Liver (tissue), 10 donors: ENCODE data around the gene WIPF1. TPM values are rescaled to one million over a fixed set of nuclear protein-coding genes. Genes with fewer than 3 reads are reported as not detected.

ENCODE experiments used
- DNase-seq: peaks from one replicate; pipeline ENCODE4 v3.0.0-alpha.2; 2017; ENCODE audit warnings: low spot score
- H3K27ac ChIP-seq, 2 donors: one replicate each; pipeline ENCODE4 v1.7.0; 2013; ENCODE audit warnings: inconsistent platforms in 2 of 2, low read length in 2 of 2, control low read depth in 1 of 2, low read depth in 1 of 2, mild to moderate bottlenecking in 1 of 2
- H3K27me3 ChIP-seq, 4 donors: one replicate each; pipeline versions ENCODE4 v1.6.1 to v1.7.0; 2013; ENCODE audit warnings: low read length in 3 of 4, inconsistent platforms in 1 of 4, mild to moderate bottlenecking in 1 of 4, moderate library complexity in 1 of 4; ENCODE audit not compliant: control insufficient read depth in 4 of 4, insufficient read depth in 4 of 4
- H3K36me3 ChIP-seq, 4 donors: one replicate each; pipeline versions ENCODE4 v1.6.1 to v1.7.0; 2013; ENCODE audit warnings: low read length in 3 of 4, mild to moderate bottlenecking in 3 of 4, low read depth in 1 of 4, moderate library complexity in 1 of 4; ENCODE audit not compliant: control insufficient read depth in 4 of 4, insufficient read depth in 3 of 4
- H3K4me1 ChIP-seq, 4 donors: one replicate each; pipeline versions ENCODE4 v1.6.1 to v1.7.0; 2013; ENCODE audit warnings: low read length in 3 of 4, mild to moderate bottlenecking in 3 of 4, moderate library complexity in 1 of 4; ENCODE audit not compliant: control insufficient read depth in 4 of 4, insufficient read depth in 4 of 4
- H3K4me3 ChIP-seq, 3 donors: one replicate each; pipeline versions ENCODE4 v1.6.1 to v1.7.0; 2013; ENCODE audit warnings: low read length in 3 of 3, control low read depth in 1 of 3, low read depth in 1 of 3, mild to moderate bottlenecking in 1 of 3
- H3K9ac ChIP-seq, 2 donors: one replicate each; pipeline ENCODE4 v1.7.0; 2013; ENCODE audit warnings: low read length in 2 of 2, mild to moderate bottlenecking in 2 of 2, moderate library complexity in 2 of 2, control low read depth in 1 of 2, low read depth in 1 of 2
- H3K9me3 ChIP-seq, 4 donors: one replicate each; pipeline versions ENCODE4 v1.6.1 to v1.7.0; 2013; ENCODE audit warnings: low read length in 3 of 4; ENCODE audit not compliant: control insufficient read depth in 4 of 4
- EGR1 ChIP-seq, 2 donors: IDR thresholded peaks; 2 replicates each; pipeline ENCODE4 v1.6.1; 2016 to 2018; ENCODE audit warnings: antibody characterized with exemption in 2 of 2, low read depth in 2 of 2
- FOXA1 ChIP-seq: IDR thresholded peaks from 2 replicates; pipeline ENCODE4 v1.6.1; 2016; ENCODE audit warnings: antibody characterized with exemption
- FOXA2 ChIP-seq: IDR thresholded peaks from 2 replicates; pipeline ENCODE4 v1.6.1; 2016; ENCODE audit warnings: antibody characterized with exemption
- GABPA ChIP-seq, 2 donors: IDR thresholded peaks in 1 of 2; conservative IDR thresholded peaks in 1 of 2; 2 replicates each; pipeline ENCODE4 v1.6.1; 2016; ENCODE audit warnings: antibody characterized with exemption in 2 of 2, mild to moderate bottlenecking in 1 of 2, moderate library complexity in 1 of 2
- HNF4A ChIP-seq, 2 donors: conservative IDR thresholded peaks; 2 replicates each; pipeline ENCODE4 v1.6.1; 2016; ENCODE audit warnings: antibody characterized with exemption in 2 of 2, mild to moderate bottlenecking in 2 of 2
- HNF4G ChIP-seq: IDR thresholded peaks from 2 replicates; pipeline ENCODE4 v1.6.1; 2016; ENCODE audit warnings: antibody characterized with exemption
- JUND ChIP-seq, 2 donors: IDR thresholded peaks; 2 replicates each; pipeline ENCODE4 v1.6.1; 2016; ENCODE audit warnings: antibody characterized with exemption in 2 of 2
- NR2F2 ChIP-seq: IDR thresholded peaks from 2 replicates; pipeline ENCODE4 v1.6.1; 2016; ENCODE audit warnings: antibody characterized with exemption
- RAD21 ChIP-seq, 2 donors: IDR thresholded peaks; 2 replicates each; pipeline ENCODE4 v1.6.1; 2016; ENCODE audit warnings: antibody characterized with exemption in 2 of 2, mild to moderate bottlenecking in 2 of 2
- RXRA ChIP-seq, 2 donors: IDR thresholded peaks; 2 replicates each; pipeline ENCODE4 v1.6.1; 2017 to 2018; ENCODE audit warnings: antibody characterized with exemption in 2 of 2, mild to moderate bottlenecking in 1 of 2
- SP1 ChIP-seq: IDR thresholded peaks from 2 replicates; pipeline ENCODE4 v1.6.1; 2018; ENCODE audit warnings: antibody characterized with exemption, mild to moderate bottlenecking
- TAF1 ChIP-seq: conservative IDR thresholded peaks from 2 replicates; pipeline ENCODE4 v1.6.1; 2016; ENCODE audit warnings: antibody characterized with exemption, mild to moderate bottlenecking
- YY1 ChIP-seq: IDR thresholded peaks from 2 replicates; pipeline ENCODE4 v1.6.1; 2016; ENCODE audit warnings: antibody characterized with exemption, mild to moderate bottlenecking
- WGBS: extraction: QIAGEN DNeasy Blood & Tissue Kit; methylation state at CpG from one replicate; pipeline ENCODE4 v1.1.7; 2013; 5-methylcytosine and 5-hydroxymethylcytosine counted together
- polyA plus RNA-seq, 2 donors: library from polyadenylated mRNA; stranded (reverse) in 1 of 2; unstranded in 1 of 2; fragments of 200-250 nt in 1 of 2; fragments of >200 nt in 1 of 2; fragmentation: Nextera tagmentation in 1 of 2; extraction: Ambion mirVana in 1 of 2; gene quantifications; one replicate each; pipeline versions ENCODE4 v1.2.1 to v1.2.3, GENCODE V29; 2013 to 2015
- small RNA-seq: library from RNA; depleted of rRNA; stranded (forward); fragments of <200 nt; gene quantifications from one replicate; pipeline ENCODE3, GENCODE V24; 2014
- total RNA-seq, 2 donors: library from RNA; depleted of rRNA; stranded (reverse); fragments of >200 nt; gene quantifications; one replicate each; pipeline ENCODE4 v1.2.3, GENCODE V29; 2014
- TF ChIP-seq, protein P1 (sequence below): IDR thresholded peaks from 2 replicates; pipeline ENCODE4 v1.6.1; 2016; ENCODE audit warnings: antibody characterized with exemption, mild to moderate bottlenecking
- TF ChIP-seq, protein P2 (sequence below): fragments of 150-350 bp; IDR thresholded peaks from 2 replicates; pipeline ENCODE4 v1.5.1; 2017; ENCODE audit warnings: improper control_type of control experiment, low read depth, low read length; ENCODE audit not compliant: missing input control
- TF ChIP-seq, protein P3 (sequence below): IDR thresholded peaks from 2 replicates; pipeline ENCODE4 v1.6.1; 2016; ENCODE audit warnings: antibody characterized with exemption
- TF ChIP-seq, protein P4 (sequence below): IDR thresholded peaks from 2 replicates; pipeline ENCODE4 v1.6.1; 2016; ENCODE audit warnings: antibody characterized with exemption
- TF ChIP-seq, protein P5 (sequence below): IDR thresholded peaks from 2 replicates; pipeline ENCODE4 v1.6.1; 2016; ENCODE audit warnings: antibody characterized with exemption
- donor health status: healthy.
- donor health status: healthy.
- donor health status: healthy.
- donor health status: healthy.
- donor health status: healthy.

Gene WIPF1
- total and polyA plus RNA-seq, 4 donors = 4.7 to 7.7 (median 6.3) TPM

DNA sequence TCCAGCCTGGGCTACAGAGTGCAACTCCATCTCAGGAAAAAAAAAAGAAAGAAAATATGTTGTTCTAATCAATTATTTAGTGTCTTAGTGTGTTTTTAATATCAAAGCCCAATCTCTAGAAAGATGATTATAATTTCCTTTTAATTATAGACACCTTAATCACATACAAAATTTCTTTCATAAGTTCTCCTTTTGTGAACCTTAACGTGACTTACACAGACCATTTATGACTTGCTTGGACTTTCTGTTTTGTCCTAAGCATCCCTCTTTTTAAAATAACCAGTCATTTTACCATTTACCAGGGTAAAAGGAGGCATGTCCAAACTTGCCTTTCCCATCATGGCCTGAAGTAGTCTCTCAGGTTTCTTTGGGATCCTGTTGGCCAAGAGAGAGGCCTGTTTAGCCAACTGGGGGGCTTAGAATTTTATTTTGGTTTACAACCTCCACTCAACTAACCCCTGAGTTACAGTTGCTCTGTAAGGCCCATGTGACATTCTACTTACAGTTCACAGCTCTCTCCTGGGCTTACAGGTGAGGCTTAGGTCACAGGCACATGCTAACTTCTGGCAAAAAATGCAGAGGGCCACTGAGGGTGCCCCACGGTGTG, 86.9 kb downstream of the WIPF1 start:
- no peak for DNase-seq
- Histone ChIP-seq H3K4me3 (no peak overlapping the region), H3K4me1 (peaks cover 0 to 10% (median 7%) of the 10 kb centered on the region in 4 donors), H3K27me3 (no peaks in the 10 kb centered on the region), H3K9ac (no peak overlapping the region), H3K9me3 (peaks cover 0 to 8% (median 3%) of the 10 kb centered on the region in 4 donors), H3K36me3 (no peaks in the 10 kb centered on the region), H3K27ac (no peak overlapping the region)
- TF ChIP-seq, protein P1, sequence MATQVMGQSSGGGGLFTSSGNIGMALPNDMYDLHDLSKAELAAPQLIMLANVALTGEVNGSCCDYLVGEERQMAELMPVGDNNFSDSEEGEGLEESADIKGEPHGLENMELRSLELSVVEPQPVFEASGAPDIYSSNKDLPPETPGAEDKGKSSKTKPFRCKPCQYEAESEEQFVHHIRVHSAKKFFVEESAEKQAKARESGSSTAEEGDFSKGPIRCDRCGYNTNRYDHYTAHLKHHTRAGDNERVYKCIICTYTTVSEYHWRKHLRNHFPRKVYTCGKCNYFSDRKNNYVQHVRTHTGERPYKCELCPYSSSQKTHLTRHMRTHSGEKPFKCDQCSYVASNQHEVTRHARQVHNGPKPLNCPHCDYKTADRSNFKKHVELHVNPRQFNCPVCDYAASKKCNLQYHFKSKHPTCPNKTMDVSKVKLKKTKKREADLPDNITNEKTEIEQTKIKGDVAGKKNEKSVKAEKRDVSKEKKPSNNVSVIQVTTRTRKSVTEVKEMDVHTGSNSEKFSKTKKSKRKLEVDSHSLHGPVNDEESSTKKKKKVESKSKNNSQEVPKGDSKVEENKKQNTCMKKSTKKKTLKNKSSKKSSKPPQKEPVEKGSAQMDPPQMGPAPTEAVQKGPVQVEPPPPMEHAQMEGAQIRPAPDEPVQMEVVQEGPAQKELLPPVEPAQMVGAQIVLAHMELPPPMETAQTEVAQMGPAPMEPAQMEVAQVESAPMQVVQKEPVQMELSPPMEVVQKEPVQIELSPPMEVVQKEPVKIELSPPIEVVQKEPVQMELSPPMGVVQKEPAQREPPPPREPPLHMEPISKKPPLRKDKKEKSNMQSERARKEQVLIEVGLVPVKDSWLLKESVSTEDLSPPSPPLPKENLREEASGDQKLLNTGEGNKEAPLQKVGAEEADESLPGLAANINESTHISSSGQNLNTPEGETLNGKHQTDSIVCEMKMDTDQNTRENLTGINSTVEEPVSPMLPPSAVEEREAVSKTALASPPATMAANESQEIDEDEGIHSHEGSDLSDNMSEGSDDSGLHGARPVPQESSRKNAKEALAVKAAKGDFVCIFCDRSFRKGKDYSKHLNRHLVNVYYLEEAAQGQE = no peak
- TF ChIP-seq, protein P2, sequence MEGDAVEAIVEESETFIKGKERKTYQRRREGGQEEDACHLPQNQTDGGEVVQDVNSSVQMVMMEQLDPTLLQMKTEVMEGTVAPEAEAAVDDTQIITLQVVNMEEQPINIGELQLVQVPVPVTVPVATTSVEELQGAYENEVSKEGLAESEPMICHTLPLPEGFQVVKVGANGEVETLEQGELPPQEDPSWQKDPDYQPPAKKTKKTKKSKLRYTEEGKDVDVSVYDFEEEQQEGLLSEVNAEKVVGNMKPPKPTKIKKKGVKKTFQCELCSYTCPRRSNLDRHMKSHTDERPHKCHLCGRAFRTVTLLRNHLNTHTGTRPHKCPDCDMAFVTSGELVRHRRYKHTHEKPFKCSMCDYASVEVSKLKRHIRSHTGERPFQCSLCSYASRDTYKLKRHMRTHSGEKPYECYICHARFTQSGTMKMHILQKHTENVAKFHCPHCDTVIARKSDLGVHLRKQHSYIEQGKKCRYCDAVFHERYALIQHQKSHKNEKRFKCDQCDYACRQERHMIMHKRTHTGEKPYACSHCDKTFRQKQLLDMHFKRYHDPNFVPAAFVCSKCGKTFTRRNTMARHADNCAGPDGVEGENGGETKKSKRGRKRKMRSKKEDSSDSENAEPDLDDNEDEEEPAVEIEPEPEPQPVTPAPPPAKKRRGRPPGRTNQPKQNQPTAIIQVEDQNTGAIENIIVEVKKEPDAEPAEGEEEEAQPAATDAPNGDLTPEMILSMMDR = no peak
- TF ChIP-seq JUND (IDR thresholded peaks at IDR 0.05) = no peak
- no peak for TF ChIP-seq TAF1
- no peak for TF ChIP-seq FOXA2
- TF ChIP-seq FOXA1 = no peak
- no peak for TF ChIP-seq HNF4A (conservative IDR thresholded peaks at IDR 0.05)
- TF ChIP-seq, protein P3, sequence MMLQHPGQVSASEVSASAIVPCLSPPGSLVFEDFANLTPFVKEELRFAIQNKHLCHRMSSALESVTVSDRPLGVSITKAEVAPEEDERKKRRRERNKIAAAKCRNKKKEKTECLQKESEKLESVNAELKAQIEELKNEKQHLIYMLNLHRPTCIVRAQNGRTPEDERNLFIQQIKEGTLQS = no peak
- TF ChIP-seq, protein P4, sequence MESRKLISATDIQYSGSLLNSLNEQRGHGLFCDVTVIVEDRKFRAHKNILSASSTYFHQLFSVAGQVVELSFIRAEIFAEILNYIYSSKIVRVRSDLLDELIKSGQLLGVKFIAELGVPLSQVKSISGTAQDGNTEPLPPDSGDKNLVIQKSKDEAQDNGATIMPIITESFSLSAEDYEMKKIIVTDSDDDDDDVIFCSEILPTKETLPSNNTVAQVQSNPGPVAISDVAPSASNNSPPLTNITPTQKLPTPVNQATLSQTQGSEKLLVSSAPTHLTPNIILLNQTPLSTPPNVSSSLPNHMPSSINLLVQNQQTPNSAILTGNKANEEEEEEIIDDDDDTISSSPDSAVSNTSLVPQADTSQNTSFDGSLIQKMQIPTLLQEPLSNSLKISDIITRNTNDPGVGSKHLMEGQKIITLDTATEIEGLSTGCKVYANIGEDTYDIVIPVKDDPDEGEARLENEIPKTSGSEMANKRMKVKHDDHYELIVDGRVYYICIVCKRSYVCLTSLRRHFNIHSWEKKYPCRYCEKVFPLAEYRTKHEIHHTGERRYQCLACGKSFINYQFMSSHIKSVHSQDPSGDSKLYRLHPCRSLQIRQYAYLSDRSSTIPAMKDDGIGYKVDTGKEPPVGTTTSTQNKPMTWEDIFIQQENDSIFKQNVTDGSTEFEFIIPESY = no peak
- TF ChIP-seq SP1 = no peak
- TF ChIP-seq GABPA (IDR thresholded peaks at IDR 0.05 in 1 of 2, conservative IDR thresholded peaks at IDR 0.05 in 1 of 2) = no peak
- TF ChIP-seq NR2F2 = no peak
- TF ChIP-seq RXRA (IDR thresholded peaks at IDR 0.05) = no peak
- no peak for TF ChIP-seq EGR1 (IDR thresholded peaks at IDR 0.05; ENCODE audit: low read depth in 2 of 2)
- no peak for TF ChIP-seq YY1
- no peak for TF ChIP-seq HNF4G
- TF ChIP-seq RAD21 (IDR thresholded peaks at IDR 0.05) = no peak
- TF ChIP-seq, protein P5, sequence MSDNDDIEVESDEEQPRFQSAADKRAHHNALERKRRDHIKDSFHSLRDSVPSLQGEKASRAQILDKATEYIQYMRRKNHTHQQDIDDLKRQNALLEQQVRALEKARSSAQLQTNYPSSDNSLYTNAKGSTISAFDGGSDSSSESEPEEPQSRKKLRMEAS = no peak
- WGBS = 46% methylated on average over 2 of the region's 2 CpGs

Small RNA genes within 50 kb of the gene (small RNA-seq; reads per million reads assigned to genes)
- not detected for gene RNU6-5P

Other genes with a start within 250 kb of the WIPF1 start
- gene SCRN3, start 202.1 kb downstream of the WIPF1 start, total RNA-seq = 10 to 100 TPM; 13.2 to 23.1 TPM
- gene SCRN3, start 202.1 kb downstream of the WIPF1 start, polyA plus RNA-seq = 10 to 100 TPM in 1 of 2 donors, 1 to 10 TPM in 1; 10.0 to 13.2 TPM
- gene GPR155, start 110.8 kb downstream of the WIPF1 start, total RNA-seq = 1 to 10 TPM; 3.9 to 9.4 TPM
- 1 to 10 TPM; 3.1 to 5.0 TPM for gene GPR155, start 110.8 kb downstream of the WIPF1 start, polyA plus RNA-seq
- not detected for gene CHRNA1, start 166.7 kb upstream of the WIPF1 start, total RNA-seq
- gene CHRNA1, start 166.7 kb upstream of the WIPF1 start, polyA plus RNA-seq = not detected